Suppressor macrophage (primary cell): ENCODE data around the gene CCR3.

Experiments used
- DNase-seq, 4 experiments: peaks; one replicate each; pipeline ENCODE4 v3.0.0-alpha.2; 2020 to 2022

Gene CCR3

DNA sequence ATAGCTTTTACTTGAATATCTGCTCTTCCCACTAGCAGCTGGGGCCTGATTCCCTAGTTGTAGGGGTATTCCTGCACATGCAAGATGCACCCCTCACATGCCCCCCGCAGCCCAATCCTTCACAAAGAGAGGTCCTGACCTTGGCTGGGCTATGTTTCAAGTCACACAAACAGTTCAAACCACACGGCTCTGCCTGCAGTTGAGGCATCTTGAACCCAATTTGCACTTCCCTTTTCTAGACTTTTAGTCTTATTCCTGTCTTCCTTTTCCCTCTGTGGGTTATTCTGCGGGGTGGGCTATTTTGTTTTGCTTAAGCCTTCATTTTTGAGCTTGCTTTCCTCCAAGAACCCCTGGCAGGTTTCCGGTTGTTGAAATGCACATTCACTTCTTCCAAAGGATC, 20.9 kb upstream of the CCR3 start:
- peak in 1 of 4 experiments; percentile 54 for DNase-seq

DNA sequence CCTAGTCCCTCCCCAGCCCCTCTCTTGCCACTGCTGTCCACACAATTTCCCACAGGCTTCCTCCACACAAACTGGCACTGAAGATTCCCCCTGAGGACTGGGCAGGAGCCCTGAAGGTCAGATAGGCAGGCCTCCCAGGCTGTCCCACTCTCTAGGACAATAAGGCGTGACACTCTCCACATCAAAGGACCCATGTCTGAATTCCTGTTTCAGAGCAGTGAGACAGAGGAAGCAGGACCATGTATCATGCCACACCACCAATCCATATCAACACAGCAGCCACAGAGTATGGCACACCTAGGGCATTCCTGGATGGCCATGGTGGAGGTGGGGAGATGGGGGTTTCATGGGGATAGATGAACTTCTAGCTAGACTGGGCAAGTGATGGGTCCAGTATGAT, 20.3 kb upstream of the CCR3 start:
- no peak for DNase-seq

- DNase-seq, result peak; percentile 57 to 92 (median 76)
Measured at GRCh38 chr3:46222435-46223161, 19.7 kb upstream of the CCR3 start.

- peak in 2 of 4 experiments; percentile 42 to 52 for DNase-seq
Measured at GRCh38 chr3:46228260-46229242, 13.7 kb upstream of the CCR3 start.

DNA sequence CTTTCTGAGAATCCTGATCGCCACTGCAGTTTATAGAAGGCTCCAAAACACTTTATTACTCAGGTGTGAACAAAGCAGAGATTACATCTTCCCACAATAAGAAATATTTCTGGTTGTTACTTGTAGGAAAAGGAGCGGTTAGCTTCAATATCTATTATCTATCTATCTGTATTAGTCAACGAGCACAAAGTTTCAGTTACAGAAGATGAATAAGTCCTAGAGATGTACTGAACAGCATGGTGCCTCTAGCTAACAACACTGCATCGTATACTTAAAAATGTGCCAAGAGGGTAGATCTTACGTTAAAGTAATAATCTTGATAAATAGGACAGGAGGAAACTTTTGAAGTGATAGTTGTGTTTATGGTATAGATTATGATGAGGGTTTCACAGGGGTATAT, 10.9 kb upstream of the CCR3 start:
- DNase-seq, result no peak

DNA sequence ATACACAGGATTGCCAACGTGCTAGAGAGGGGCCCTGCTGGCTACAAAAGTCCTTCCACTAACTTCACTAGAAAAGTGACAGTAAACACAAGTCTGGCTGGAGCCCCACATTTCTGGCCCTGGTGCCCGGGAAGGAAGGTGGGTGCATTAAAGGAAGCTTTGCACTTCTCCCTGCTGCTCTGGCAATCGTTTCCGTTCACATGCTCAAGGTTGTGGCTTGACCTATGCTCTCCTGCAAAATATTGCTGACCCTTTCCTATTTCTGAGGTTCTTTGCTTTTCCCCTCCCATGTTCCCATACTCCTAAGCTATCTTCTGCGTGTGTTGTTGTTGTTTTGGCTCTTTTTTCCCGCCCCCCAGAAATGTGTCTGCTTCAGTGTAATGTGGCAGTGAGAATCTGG, 9.1 kb upstream of the CCR3 start:
- DNase-seq, result peak in 3 of 4 experiments; percentile 12 to 51 (median 34)

DNA sequence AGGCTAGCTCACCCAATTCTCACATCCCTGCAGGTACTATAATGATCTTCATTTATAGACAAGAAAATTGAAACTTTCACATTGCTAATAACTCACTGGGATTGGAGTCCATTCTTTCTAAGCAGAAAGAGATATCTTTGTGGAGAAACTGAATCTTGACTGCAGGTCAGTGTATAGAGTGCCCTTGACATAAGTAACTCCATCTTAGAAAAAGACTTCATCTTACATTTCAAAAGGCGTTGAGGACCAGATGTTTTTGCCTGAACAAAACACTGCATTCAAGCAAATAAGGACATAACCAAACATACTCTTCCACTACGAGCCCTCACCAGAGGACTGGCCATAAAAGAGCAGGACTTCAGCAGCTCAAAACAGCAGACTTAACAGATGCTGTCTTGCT, 6.8 kb upstream of the CCR3 start:
- no peak for DNase-seq

DNA sequence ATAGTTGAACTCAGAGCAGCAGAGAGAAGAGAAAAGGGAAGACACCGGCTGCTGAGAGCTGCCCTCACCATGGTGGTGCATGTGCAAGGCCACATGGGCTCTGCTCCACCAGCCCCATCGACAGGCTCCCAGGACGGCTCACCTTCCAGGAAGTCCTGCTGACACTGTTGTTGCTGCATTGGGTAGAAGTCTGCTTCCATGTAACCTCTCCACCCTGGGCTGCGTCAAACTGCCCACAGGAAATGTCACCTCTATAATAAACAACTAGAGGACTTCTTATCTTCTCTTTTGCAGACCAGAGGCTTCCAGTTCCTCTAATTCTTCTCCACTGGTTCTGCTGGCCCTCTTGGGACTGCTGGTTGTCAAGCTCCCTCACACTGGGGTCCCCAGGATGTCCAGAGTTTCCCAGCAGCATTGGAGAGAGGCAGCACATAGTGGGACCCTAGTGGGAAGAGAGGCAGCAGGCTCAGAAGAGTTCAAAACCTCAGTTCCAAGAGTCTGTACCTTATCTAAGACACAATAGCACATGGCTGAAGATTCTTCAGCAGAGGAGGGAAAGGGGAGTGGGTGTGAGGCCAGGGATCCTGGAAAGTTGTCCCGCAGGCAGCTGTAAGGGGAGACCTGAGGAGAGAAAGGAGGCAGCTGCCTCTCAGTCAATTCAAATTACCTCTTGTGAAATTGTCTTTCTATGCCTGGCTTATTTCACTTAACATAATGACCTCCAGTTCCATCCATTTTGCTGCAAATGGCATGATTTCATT, 5.8 kb upstream of the CCR3 start:
- DNase-seq, result peak in 3 of 4 experiments; percentile 25 to 40 (median 38)

DNA sequence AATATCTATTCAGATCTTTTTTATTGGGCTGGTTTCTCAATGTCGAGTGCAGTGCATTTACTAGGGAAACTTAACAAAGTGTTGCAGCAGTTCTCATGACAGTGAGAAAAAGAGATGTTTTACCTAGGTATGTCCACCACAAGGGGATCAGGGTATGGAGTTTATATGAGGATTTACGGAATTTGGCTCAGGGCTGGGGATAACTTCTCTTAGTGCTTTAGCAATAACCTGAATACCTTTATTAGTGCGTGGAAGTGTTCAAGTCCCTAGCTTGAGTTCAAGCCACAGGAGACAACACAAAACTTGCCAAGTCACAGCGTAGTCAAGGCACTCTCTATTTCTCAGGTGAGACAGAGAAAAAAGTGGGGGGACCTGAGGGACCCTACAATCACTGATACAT, 3.9 kb upstream of the CCR3 start:
- no peak for DNase-seq

GRCh38 chr3:46239301-46239938, 2.8 kb upstream of the CCR3 start:
- no peak for DNase-seq

DNA sequence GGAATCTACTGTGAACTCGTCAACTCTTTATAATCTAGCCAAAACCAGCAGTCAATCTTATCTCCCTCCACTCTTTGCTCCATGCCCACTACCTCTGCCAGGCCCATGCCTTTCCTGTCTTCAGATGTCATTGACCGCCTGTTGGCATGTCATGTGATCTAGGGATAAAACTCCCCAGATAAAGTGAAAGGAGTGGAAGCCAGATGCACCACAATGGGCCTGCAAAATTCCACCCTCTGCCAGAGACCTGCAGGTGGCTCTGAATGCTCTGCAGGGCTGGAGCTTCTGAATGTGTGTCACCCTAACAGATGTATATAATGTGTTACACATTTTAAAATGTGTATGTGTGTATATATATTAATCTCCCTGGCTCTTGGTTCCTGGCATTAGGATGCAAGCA, 2.3 kb upstream of the CCR3 start:
- DNase-seq, result no peak

- DNase-seq, result no peak
Measured at GRCh38 chr3:46243560-46243959, 1.3 kb downstream of the CCR3 start.

- DNase-seq, result peak; percentile 48 to 85 (median 70)
Measured at GRCh38 chr3:46245146-46245545, 2.9 kb downstream of the CCR3 start.

GRCh38 chr3:46252980-46253379, 10.7 kb downstream of the CCR3 start:
- peak; percentile 37 to 68 (median 64) for DNase-seq

DNA sequence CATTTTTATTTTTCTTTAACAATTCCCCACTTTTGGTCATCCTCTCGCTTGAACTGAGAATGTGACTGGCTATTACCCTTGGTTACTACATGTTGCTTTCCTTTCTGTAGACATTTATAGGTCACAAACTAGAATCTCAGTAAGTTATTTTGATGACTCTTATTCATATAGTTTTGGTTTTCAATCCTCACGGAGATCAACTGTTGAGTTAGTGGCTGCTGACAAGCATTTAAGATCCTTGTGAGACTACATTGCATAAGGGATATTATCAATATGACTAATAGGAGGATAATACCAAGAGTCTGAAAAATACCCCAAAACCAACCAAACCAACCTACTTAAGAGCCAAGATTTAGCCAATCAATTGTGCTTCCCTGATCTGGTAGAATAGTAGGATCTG, 16.3 kb downstream of the CCR3 start:
- no peak for DNase-seq

DNA sequence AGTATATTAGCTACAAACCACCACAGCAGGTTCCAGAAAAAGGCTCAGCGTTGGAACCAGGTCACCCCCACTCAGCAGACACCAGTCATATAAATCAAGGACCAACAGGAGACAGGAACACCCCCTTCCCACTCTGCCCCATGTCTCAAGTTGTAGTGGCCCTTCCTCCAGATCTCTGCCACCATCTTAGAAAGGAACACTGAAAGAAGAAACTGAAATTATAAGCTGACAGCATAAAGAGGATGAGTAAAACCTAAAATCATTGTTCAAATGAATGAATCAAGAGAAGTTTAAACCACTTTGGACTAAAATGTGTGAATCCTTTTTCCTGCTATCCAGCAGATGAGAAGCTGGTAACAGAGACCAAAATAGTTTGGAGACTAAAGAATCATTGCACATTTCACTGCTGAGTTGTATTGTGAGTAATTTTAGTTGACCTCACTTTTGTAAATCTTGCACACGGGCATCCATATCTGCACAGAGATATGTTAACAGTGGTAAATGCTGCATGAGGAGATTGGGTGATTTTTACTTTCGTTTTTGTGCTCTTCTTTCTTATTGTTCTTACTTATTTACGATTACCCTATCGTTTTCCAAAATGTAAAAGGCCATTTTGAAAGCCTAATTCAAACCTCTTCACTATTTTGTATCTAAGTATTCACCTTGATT, 19.8 kb downstream of the CCR3 start:
- DNase-seq, result no peak

- DNase-seq, result no peak
Measured at GRCh38 chr3:46264002-46264401, 21.7 kb downstream of the CCR3 start.

DNA sequence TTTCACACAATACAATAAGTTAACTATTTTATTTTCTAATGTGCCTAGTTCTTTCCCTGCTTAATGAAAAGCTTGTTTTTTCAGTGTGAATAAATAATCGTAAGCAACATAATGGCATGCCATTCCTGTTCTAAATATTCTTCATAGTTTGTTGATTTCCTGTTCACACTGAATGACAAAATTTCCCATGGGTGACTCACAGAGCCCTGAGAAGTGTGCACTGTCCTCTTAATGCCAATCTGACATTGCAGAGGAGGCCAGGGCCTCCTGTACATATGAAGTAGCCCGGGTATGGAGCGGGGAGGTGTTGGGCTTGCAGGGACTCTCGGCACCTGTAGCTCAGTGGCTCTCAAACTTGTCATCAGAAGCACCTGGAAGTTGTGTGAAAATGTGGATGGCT, 24.3 kb downstream of the CCR3 start:
- DNase-seq, result peak in 3 of 4 experiments; percentile 24 to 47 (median 46)

GRCh38 chr3:46269556-46269955, 27.3 kb downstream of the CCR3 start:
- no peak for DNase-seq

GRCh38 chr3:46270474-46270873, 28.2 kb downstream of the CCR3 start:
- no peak for DNase-seq

GRCh38 chr3:46271209-46271745, 29.0 kb downstream of the CCR3 start:
- DNase-seq, result no peak
